HG03095 (cell line): ENCODE data around the gene MRPL49.
"Not testable (repeated sequence)": the region's sequence is repeated elsewhere in the genome, so short reads cannot be mapped to it uniquely, and the experiment has no call there.

ENCODE experiments used
- ATAC-seq: cut with Tn5 transposase; IDR thresholded peaks from one replicate; pipeline ENCODE4 v1.9.1; 2021; ENCODE audit warnings: moderate library complexity; ENCODE audit not compliant: unreplicated experiment

MRPL49 gene

GRCh38 chr11:65117206-65118096 is 4.7 kb upstream of the MRPL49 start, which contains the start of gene ZNHIT2:
Gene ZNHIT2, minus strand, starts transcription at chr11:65117701. Its CDS starts 48 bp downstream, at chr11:65117653.
- peak; percentile 46 for ATAC-seq

DNA sequence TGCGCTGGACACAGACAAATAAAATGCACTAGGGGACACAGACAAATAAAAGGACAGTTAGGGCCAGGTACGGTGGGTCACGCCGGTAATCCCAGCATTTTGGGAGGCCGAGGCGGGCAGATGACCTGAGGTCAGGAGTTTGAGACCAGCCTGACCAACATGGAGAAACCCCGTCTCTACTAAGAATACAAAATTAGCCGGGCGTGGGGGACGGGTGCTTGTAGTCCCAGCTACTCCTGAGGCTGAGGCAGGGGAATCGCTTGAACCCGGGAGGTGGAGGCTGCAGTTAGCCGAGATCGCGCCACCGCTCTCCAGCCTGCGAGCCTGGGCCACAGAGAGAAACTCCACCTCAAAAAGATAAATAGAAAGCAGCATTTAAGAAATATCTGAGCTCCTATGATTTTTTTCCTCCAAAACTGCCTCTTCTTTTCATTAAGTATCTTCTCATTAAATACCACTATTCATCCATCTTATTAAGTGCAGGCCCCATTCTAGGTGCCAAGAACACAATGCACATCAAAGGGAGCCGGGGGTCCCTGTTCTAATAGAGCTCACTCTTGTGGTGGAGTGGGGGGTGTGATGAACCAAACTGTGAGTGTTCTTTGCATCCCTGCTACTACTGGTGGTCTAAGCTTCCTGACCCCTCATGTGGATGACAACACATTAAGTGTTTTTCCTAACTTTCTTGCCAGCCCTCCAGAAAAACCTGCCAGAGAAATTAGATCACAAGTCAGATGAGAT is 3.9 kb upstream of the MRPL49 start:
- no peak for ATAC-seq

DNA sequence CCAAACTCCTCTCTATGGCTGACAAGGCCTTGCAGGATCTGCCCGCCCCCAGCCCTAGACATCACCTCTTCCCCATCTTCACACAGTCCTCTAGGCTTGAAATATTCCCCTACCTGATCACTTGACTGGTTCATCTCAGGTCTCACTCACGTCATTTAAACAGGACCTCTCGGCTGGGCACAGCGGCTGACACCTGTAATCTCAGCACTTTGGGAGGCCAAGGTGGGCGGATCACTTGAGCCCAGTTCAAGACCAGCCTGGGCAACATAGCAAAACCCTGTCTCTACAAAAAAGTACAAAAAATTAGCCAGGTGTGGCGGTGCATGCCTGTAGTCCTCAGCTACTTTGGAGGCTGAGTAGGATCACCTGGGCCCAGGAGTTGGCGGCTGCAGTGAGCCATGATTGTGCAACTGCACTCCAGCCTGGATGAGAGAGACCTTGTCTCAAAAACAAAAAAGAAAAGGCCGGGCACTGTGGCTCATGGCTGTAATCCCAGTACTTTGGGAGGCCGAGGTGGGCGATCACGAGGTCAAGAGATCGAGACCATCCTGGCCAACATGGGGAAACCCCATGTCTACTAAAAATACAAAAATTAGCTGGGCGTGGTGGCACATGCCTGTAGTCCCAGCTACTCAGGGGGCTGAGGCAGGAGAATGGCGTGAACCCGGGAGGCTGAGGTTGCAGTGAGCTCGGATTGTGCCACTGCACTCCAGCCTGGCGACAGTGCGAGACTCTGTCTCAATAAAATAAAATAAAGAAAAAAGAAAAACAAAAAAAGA is 3.0 kb upstream of the MRPL49 start:
- ATAC-seq, result not testable (repeated sequence)

- ATAC-seq, result no peak
Measured at GRCh38 chr11:65119670-65119995, 2.5 kb upstream of the MRPL49 start.

- no peak for ATAC-seq
Measured at GRCh38 chr11:65120831-65121230, 1.3 kb upstream of the MRPL49 start.

GRCh38 chr11:65121447-65121864 is 665 bp upstream of the MRPL49 start:
- ATAC-seq, result no peak

GRCh38 chr11:65124480-65125196 is 2.5 kb downstream of the MRPL49 start:
- ATAC-seq, result no peak

GRCh38 chr11:65125197-65126056 is 3.3 kb downstream of the MRPL49 start:
- no peak for ATAC-seq

- ATAC-seq, result no peak
Measured at GRCh38 chr11:65126624-65127274, 4.6 kb downstream of the MRPL49 start.

DNA sequence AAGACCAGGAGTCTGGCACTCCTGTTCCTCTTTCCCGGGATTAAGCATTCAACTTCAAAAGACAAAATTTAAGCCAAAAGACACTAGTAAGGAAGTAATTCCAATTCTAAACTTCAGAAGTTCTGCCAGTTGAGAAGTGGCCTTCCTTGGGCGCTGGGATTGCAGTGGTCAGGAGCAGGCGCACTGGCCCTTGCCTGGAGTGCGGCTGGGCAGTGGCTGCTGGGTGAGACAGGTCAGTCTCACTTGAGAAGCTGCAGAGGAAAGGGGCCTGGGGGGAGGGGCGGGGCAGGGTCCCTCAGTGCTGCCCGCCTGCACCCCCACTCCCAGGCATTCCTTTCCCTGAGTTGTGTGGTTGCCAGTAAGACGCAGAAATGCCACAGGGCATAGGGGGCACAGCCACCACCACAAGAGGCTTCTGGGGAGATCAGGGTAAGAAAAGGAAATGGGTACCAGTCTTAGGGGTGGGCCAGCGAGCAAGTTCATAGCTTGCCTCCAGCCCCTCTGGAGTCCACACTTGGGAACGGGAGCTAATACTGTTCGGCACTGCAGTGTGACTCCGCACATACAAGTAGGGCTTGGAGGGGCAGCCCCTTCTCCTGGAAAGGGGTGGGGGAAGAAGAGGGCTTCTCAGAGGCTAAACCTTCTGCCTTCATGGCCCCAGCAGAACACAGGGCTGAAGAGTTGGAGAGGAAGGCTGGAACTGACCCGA is 5.5 kb downstream of the MRPL49 start:
- ATAC-seq, result no peak

- no peak for ATAC-seq
Measured at GRCh38 chr11:65128182-65129145, 6.3 kb downstream of the MRPL49 start.

- ATAC-seq, result no peak
Measured at GRCh38 chr11:65129649-65130441, 7.7 kb downstream of the MRPL49 start.

- no peak for ATAC-seq
Measured at GRCh38 chr11:65130631-65131416, 8.7 kb downstream of the MRPL49 start.

GRCh38 chr11:65131417-65131776 is 9.3 kb downstream of the MRPL49 start:
- ATAC-seq, result no peak

GRCh38 chr11:65131895-65132237 is 9.7 kb downstream of the MRPL49 start:
- ATAC-seq, result no peak
